Trophoblast cell (in vitro differentiated cells and primary cell): Measurements from ENCODE around the gene MRPS6.
A peak's percentile ranks its signal among the peaks of the same experiment; 100 is the strongest.

Experiments used
- DNase-seq, 2 donors: peaks; one replicate each; pipeline ENCODE4 v3.0.0-alpha.2; 2016
- H2AFZ ChIP-seq: 2 replicates; pipeline ENCODE4 v1.6.1; 2013; ENCODE audit warnings: low read length, moderate library complexity, mild to moderate bottlenecking; ENCODE audit not compliant: insufficient read depth, poor library complexity
- H2AK5ac ChIP-seq: 2 replicates; pipeline ENCODE4 v1.6.1; 2013; ENCODE audit warnings: mild to moderate bottlenecking, low read length
- H2BK120ac ChIP-seq: 2 replicates; pipeline ENCODE4 v1.6.1; 2013; ENCODE audit warnings: low read length, mild to moderate bottlenecking, moderate library complexity; ENCODE audit not compliant: insufficient read depth, poor library complexity
- H2BK12ac ChIP-seq: 2 replicates; pipeline ENCODE4 v1.6.1; 2013; ENCODE audit warnings: mild to moderate bottlenecking, low read length, moderate library complexity
- H2BK5ac ChIP-seq: 2 replicates; pipeline ENCODE4 v1.6.1; 2013; ENCODE audit warnings: low read length, low read depth, moderate library complexity, mild to moderate bottlenecking; ENCODE audit not compliant: poor library complexity
- H3K14ac ChIP-seq: 2 replicates; pipeline ENCODE4 v1.6.1; 2013; ENCODE audit warnings: mild to moderate bottlenecking, low read length
- H3K18ac ChIP-seq: 2 replicates; pipeline ENCODE4 v1.6.1; 2013; ENCODE audit warnings: mild to moderate bottlenecking, low read length
- H3K23ac ChIP-seq: 2 replicates; pipeline ENCODE4 v1.6.1; 2013; ENCODE audit warnings: low read length
- H3K27ac ChIP-seq: 2 replicates; pipeline ENCODE4 v1.5.1; 2013; ENCODE audit warnings: low read depth, mild to moderate bottlenecking, inconsistent platforms, low read length, moderate library complexity
- H3K27me3 ChIP-seq: 2 replicates; pipeline ENCODE4 v1.6.1; 2013; ENCODE audit warnings: inconsistent platforms, mild to moderate bottlenecking, low read length, moderate library complexity; ENCODE audit not compliant: insufficient read depth
- H3K36me3 ChIP-seq, 2 experiments: 1 replicate in 1 of 2; 2 replicates in 1 of 2; pipeline ENCODE4 v1.6.1; 2013; ENCODE audit warnings: low read length in 2 of 2, mild to moderate bottlenecking in 2 of 2, moderate library complexity in 1 of 2; ENCODE audit not compliant: insufficient read depth in 2 of 2, control insufficient read depth in 1 of 2
- H3K4ac ChIP-seq: 2 replicates; pipeline ENCODE4 v1.6.1; 2013; ENCODE audit warnings: low read depth, mild to moderate bottlenecking, low read length, moderate library complexity
- H3K4me1 ChIP-seq, 2 experiments: 1 replicate in 1 of 2; 2 replicates in 1 of 2; pipeline ENCODE4 v1.6.1; 2013; ENCODE audit warnings: low read length in 2 of 2, mild to moderate bottlenecking in 2 of 2, moderate library complexity in 1 of 2; ENCODE audit not compliant: insufficient read depth in 2 of 2, control insufficient read depth in 1 of 2
- H3K4me2 ChIP-seq: 2 replicates; pipeline ENCODE4 v1.6.1; 2013; ENCODE audit warnings: inconsistent platforms, mild to moderate bottlenecking, low read length, moderate library complexity
- H3K4me3 ChIP-seq: 2 replicates; pipeline ENCODE4 v1.5.1; 2013; ENCODE audit warnings: mild to moderate bottlenecking, low read depth, low read length, inconsistent platforms
- H3K79me1 ChIP-seq: one replicate; pipeline ENCODE4 v1.6.1; 2013; ENCODE audit warnings: low read length
- H3K79me2 ChIP-seq: 2 replicates; pipeline ENCODE4 v1.6.1; 2013; ENCODE audit warnings: low read length, mild to moderate bottlenecking; ENCODE audit not compliant: control insufficient read depth, insufficient read depth, poor library complexity
- H3K9ac ChIP-seq: 2 replicates; pipeline ENCODE4 v1.6.1; 2013; ENCODE audit warnings: mild to moderate bottlenecking, low read length
- H3K9me3 ChIP-seq: 2 replicates; pipeline ENCODE4 v1.6.1; 2013; ENCODE audit warnings: low read depth, mild to moderate bottlenecking, control low read depth, inconsistent platforms, low read length; ENCODE audit not compliant: insufficient read depth
- H4K12ac ChIP-seq: 2 replicates; pipeline ENCODE4 v1.6.1; 2013; ENCODE audit warnings: low read depth, mild to moderate bottlenecking, low read length, moderate library complexity
- H4K8ac ChIP-seq: 2 replicates; pipeline ENCODE4 v1.6.1; 2013; ENCODE audit warnings: low read depth, mild to moderate bottlenecking, low read length, moderate library complexity
- H4K91ac ChIP-seq: one replicate; pipeline ENCODE4 v1.6.1; 2013; ENCODE audit warnings: low read depth, mild to moderate bottlenecking, low read length, moderate library complexity
- WGBS: extraction: QIAGEN DNeasy Blood & Tissue Kit; methylation state at CpG from one replicate; pipeline ENCODE4 v1.1.7; 2013; ENCODE audit warnings: missing lambda C conversion rate; ENCODE audit not compliant: insufficient read length, insufficient coverage; ENCODE audit errors: extremely low coverage; 5-methylcytosine and 5-hydroxymethylcytosine counted together

The MRPS6 gene

GRCh38 chr21:34082769-34083168 lies 9.4 kb downstream of the MRPS6 start:
- H2BK120ac ChIP-seq, result no peak overlapping the region

GRCh38 chr21:34083357-34083756 lies 10.0 kb downstream of the MRPS6 start:
- Histone ChIP-seq H3K23ac (no peak overlapping the region), H3K18ac (no peak overlapping the region), H2BK120ac (no peak overlapping the region), H3K27ac (no peak overlapping the region), H3K4me1 (peaks cover 6 to 8% of the 10 kb centered on the region in 2 experiments), H3K79me1 (peaks cover 2% of the 10 kb centered on the region), H3K9ac (no peak overlapping the region), H3K4me2 (no peak overlapping the region), H3K79me2 (peaks cover 3% of the 10 kb centered on the region), H2BK5ac (no peak overlapping the region), H3K14ac (no peak overlapping the region), H3K27me3 (no peaks in the 10 kb centered on the region), H2AFZ (no peak overlapping the region), H4K91ac (no peak overlapping the region), H3K9me3 (no peaks in the 10 kb centered on the region), H2BK12ac (no peak overlapping the region), H4K8ac (no peak overlapping the region), H3K4ac (no peak overlapping the region), H3K4me3 (no peak overlapping the region), H3K36me3 (peaks cover 0 to 6% of the 10 kb centered on the region in 2 experiments), H4K12ac (no peak overlapping the region), H2AK5ac (no peak overlapping the region)
- DNase-seq, result no peak
- WGBS, result no CpG with 5 or more reads among the region's 3 CpGs

More at GRCh38 chr21:34082769-34083168, 9.4 kb downstream of the MRPS6 start:
- no peak overlapping the region for H3K18ac ChIP-seq
- no peak for DNase-seq
- H3K4me3 ChIP-seq, result no peak overlapping the region
- no peak overlapping the region for H3K9ac ChIP-seq
- no peak overlapping the region for H2AK5ac ChIP-seq
- no peak overlapping the region for H4K12ac ChIP-seq
- no peak overlapping the region for H2BK12ac ChIP-seq
- H3K79me2 ChIP-seq, result peaks cover 3% of the 10 kb centered on the region
- H3K23ac ChIP-seq, result no peak overlapping the region
- no peak overlapping the region for H3K14ac ChIP-seq
- no peak overlapping the region for H3K4me2 ChIP-seq
- peaks cover 0 to 6% of the 10 kb centered on the region in 2 experiments for H3K36me3 ChIP-seq
- H4K91ac ChIP-seq, result no peak overlapping the region
- WGBS, result no CpG with 5 or more reads among the region's 4 CpGs
- H3K79me1 ChIP-seq, result peaks cover 2% of the 10 kb centered on the region
- H2BK5ac ChIP-seq, result no peak overlapping the region
- no peak overlapping the region for H4K8ac ChIP-seq
- H3K4me1 ChIP-seq, result peaks cover 6 to 8% of the 10 kb centered on the region in 2 experiments
- peak overlapping the region; percentile 31 for H3K4ac ChIP-seq
- H3K27ac ChIP-seq, result no peak overlapping the region
- no peaks in the 10 kb centered on the region for H3K27me3 ChIP-seq
- no peak overlapping the region for H2AFZ ChIP-seq
- no peaks in the 10 kb centered on the region for H3K9me3 ChIP-seq

GRCh38 chr21:34085129-34085528 lies 11.8 kb downstream of the MRPS6 start:
- Histone ChIP-seq H2AK5ac (no peak overlapping the region), H3K79me1 (peaks cover 2% of the 10 kb centered on the region), H2BK5ac (no peak overlapping the region), H2BK120ac (no peak overlapping the region), H3K4me3 (no peak overlapping the region), H3K14ac (no peak overlapping the region), H3K79me2 (peaks cover 3% of the 10 kb centered on the region), H3K4ac (peak overlapping the region; percentile 75), H3K27ac (no peak overlapping the region), H4K8ac (no peak overlapping the region), H3K23ac (no peak overlapping the region), H3K36me3 (peaks cover 0 to 3% of the 10 kb centered on the region in 2 experiments), H3K18ac (no peak overlapping the region), H3K27me3 (no peaks in the 10 kb centered on the region), H3K9me3 (no peaks in the 10 kb centered on the region), H3K4me2 (no peak overlapping the region), H2BK12ac (no peak overlapping the region), H3K9ac (no peak overlapping the region), H4K91ac (no peak overlapping the region), H3K4me1 (peaks cover 6 to 8% of the 10 kb centered on the region in 2 experiments), H4K12ac (no peak overlapping the region), H2AFZ (no peak overlapping the region)
- WGBS, result no CpG with 5 or more reads among the region's 2 CpGs
- DNase-seq, result no peak

GRCh38 chr21:34086887-34087306 lies 13.5 kb downstream of the MRPS6 start:
- no peak overlapping the region for H4K12ac ChIP-seq
- H3K27me3 ChIP-seq, result no peaks in the 10 kb centered on the region
- H2BK120ac ChIP-seq, result no peak overlapping the region
- H3K79me1 ChIP-seq, result peaks cover 2% of the 10 kb centered on the region
- no peak overlapping the region for H2AFZ ChIP-seq
- H4K8ac ChIP-seq, result no peak overlapping the region
- no CpG with 5 or more reads among the region's 5 CpGs for WGBS
- no peak overlapping the region for H2AK5ac ChIP-seq
- no peak overlapping the region for H4K91ac ChIP-seq
- no peak overlapping the region for H3K27ac ChIP-seq
- peak; percentile 78 to 88 for DNase-seq
- H3K4me2 ChIP-seq, result no peak overlapping the region
- no peak overlapping the region for H2BK12ac ChIP-seq
- no peak overlapping the region for H3K18ac ChIP-seq
- peaks cover 0 to 3% of the 10 kb centered on the region in 2 experiments for H3K36me3 ChIP-seq
- H3K14ac ChIP-seq, result no peak overlapping the region
- peaks cover 3% of the 10 kb centered on the region for H3K79me2 ChIP-seq
- no peak overlapping the region for H3K9ac ChIP-seq
- H3K4ac ChIP-seq, result no peak overlapping the region
- H3K4me1 ChIP-seq, result peaks cover 6 to 8% of the 10 kb centered on the region in 2 experiments
- H3K23ac ChIP-seq, result no peak overlapping the region
- H3K4me3 ChIP-seq, result no peak overlapping the region
- no peaks in the 10 kb centered on the region for H3K9me3 ChIP-seq
- H2BK5ac ChIP-seq, result no peak overlapping the region
